Measurements from ENCODE around the gene ABHD3.
A peak's percentile ranks its signal among the peaks of the same experiment; 100 is the strongest.
"Not testable (repeated sequence)": the region's sequence is repeated elsewhere in the genome, so short reads cannot be mapped to it uniquely, and the experiment has no call there.

ABHD3 gene

GRCh38 chr18:21742315-21742687, 37.7 kb upstream of the ABHD3 start:
- Mint-ChIP-seq H3K27me3 (ENCODE audit: low read depth, poor library complexity) (peaks cover 2% of the 10 kb centered on the region), H3K27ac (peak overlapping the region; percentile 92), H3K9me3 (peaks cover 12% of the 10 kb centered on the region), H3K4me1 (peaks cover 54% of the 10 kb centered on the region), H3K4me3 (peak overlapping the region; percentile 91), H3K36me3 (ENCODE audit: low read depth) (peaks cover 28% of the 10 kb centered on the region)
- no peak for TF ChIP-seq CTCF (IDR thresholded peaks at IDR 0.05)
- no peak for DNase-seq

GRCh38 chr18:21741562-21742314, 37.2 kb upstream of the ABHD3 start:
- Mint-ChIP-seq H3K4me3 (peak overlapping the region; percentile 91), H3K27ac (peak overlapping the region; percentile 92), H3K36me3 (ENCODE audit: low read depth) (peaks cover 33% of the 10 kb centered on the region), H3K9me3 (peaks cover 18% of the 10 kb centered on the region), H3K4me1 (peaks cover 48% of the 10 kb centered on the region), H3K27me3 (ENCODE audit: low read depth, poor library complexity) (peaks cover 4% of the 10 kb centered on the region)
- peak; percentile 51 for DNase-seq
- TF ChIP-seq CTCF (IDR thresholded peaks at IDR 0.05): no peak

- H3K27me3 Mint-ChIP-seq (ENCODE audit: low read depth, poor library complexity): peaks cover 8% of the 10 kb centered on the region
- H3K4me1 Mint-ChIP-seq: peaks cover 46% of the 10 kb centered on the region
- H3K27ac Mint-ChIP-seq: no peak overlapping the region
- DNase-seq: peak; percentile 78
- peaks cover 23% of the 10 kb centered on the region for H3K9me3 Mint-ChIP-seq
- peak overlapping the region; percentile 91 for H3K4me3 Mint-ChIP-seq
- TF ChIP-seq CTCF (IDR thresholded peaks at IDR 0.05): no peak
- H3K36me3 Mint-ChIP-seq (ENCODE audit: low read depth): peaks cover 36% of the 10 kb centered on the region
Measured at GRCh38 chr18:21741312-21741561, 36.7 kb upstream of the ABHD3 start.

- Mint-ChIP-seq H3K27me3 (ENCODE audit: low read depth, poor library complexity) (peaks cover 7% of the 10 kb centered on the region), H3K36me3 (ENCODE audit: low read depth) (peaks cover 37% of the 10 kb centered on the region), H3K4me3 (peak within 1 kb of the TSS; percentile 91), H3K9me3 (peaks cover 28% of the 10 kb centered on the region), H3K27ac (peak within 1 kb of the TSS; percentile 99), H3K4me1 (peaks cover 48% of the 10 kb centered on the region)
- TF ChIP-seq CTCF (IDR thresholded peaks at IDR 0.05): no peak
- DNase-seq: peak; percentile 99
Measured at GRCh38 chr18:21740538-21741311, 36.2 kb upstream of the ABHD3 start, which contains the start of gene MIB1. TSS of gene MIB1 (plus strand) at chr18:21740792. CDS start at chr18:21741584, 792 bp downstream.

- Mint-ChIP-seq H3K27me3 (ENCODE audit: low read depth, poor library complexity) (peaks cover 5% of the 10 kb centered on the region), H3K9me3 (peaks cover 36% of the 10 kb centered on the region), H3K4me3 (peak overlapping the region; percentile 91), H3K36me3 (ENCODE audit: low read depth) (peaks cover 37% of the 10 kb centered on the region), H3K27ac (peak overlapping the region; percentile 87), H3K4me1 (peaks cover 47% of the 10 kb centered on the region)
- no peak for DNase-seq
- no peak for TF ChIP-seq CTCF (IDR thresholded peaks at IDR 0.05)
Measured at GRCh38 chr18:21739604-21740537, 35.3 kb upstream of the ABHD3 start.

GRCh38 chr18:21736926-21737325, 32.4 kb upstream of the ABHD3 start:
- H3K27me3 Mint-ChIP-seq (ENCODE audit: low read depth, poor library complexity); H3K27ac Mint-ChIP-seq; H3K4me3 Mint-ChIP-seq; DNase-seq: not testable (repeated sequence)
- Mint-ChIP-seq H3K36me3 (ENCODE audit: low read depth) (peaks cover 27% of the 10 kb centered on the region), H3K9me3 (peaks cover 42% of the 10 kb centered on the region), H3K4me1 (peaks cover 23% of the 10 kb centered on the region)
